Tongue (tissue), 2 donors: Measurements from ENCODE around the gene UBE4A. TPM values are rescaled to one million over a fixed set of nuclear protein-coding genes. Genes with fewer than 3 reads are reported as not detected.
A peak's percentile ranks its signal among the peaks of the same experiment; 100 is the strongest.
"Not testable (repeated sequence)": the region's sequence is repeated elsewhere in the genome, so short reads cannot be mapped to it uniquely, and the experiment has no call there.

Experiments
- DNase-seq: peaks from one replicate; pipeline ENCODE4 v3.0.0-alpha.2; 2015
- total RNA-seq: library from RNA; depleted of rRNA; stranded (reverse); fragments of >200 nt; gene quantifications from one replicate; pipeline ENCODE4 v1.2.3, GENCODE V29; 2014

Gene UBE4A
- total RNA-seq, 1 donor from 2014 or later, result 34.8 TPM

DNA sequence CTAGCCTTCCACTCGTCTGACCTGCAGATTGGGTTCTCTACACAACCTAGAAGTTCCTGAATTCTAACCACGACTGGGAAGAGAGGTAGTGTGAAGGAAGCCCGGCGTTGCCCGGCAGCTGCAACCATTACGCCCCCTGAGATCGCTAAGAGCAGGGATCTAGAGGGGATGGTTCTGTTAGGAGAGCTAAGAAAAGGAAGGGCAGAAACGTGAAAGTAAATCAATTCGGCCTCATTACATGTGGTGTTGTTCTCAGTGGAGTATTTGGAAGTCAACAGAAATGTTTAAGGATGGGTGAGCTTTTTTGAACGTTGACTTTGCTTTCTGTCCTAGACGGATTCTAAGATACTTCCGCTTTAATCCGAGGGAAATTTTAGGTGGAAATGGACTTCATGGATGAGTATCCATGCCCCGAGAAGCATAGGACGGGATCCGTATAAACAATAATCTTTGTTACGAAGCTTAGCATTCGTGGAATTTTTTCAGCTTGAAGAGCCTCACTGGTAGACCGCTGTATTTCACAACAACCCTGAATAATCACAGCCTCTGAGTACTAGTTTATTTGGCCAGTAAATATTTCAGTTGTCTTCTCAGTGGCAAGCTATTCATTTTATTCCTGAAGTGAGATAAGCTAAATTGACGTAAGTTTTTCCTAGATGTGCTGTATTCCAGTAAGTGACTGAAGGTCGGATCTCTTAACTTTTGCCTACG lies 42.6 kb downstream of the UBE4A start:
- no peak for DNase-seq

DNA sequence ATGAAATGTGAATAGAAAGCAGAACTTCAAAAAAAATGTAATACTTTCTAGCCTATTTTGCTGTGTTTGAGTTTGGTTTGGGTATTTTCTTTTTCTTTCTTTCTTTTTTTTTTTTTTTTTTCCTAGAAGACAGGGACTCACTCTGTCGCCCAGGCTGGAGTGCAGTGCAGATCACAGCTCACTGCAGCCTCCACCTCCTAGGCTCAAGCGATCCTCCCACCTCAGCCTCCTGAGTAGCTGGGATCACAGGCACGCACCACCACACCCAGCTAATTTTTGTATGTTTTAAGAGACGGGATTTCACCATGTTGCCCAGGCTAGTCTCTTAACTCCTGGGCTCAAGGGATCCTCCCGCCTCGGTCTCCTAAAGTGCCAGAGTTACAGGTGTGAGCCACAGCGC lies 43.2 kb downstream of the UBE4A start:
- DNase-seq, result not testable (repeated sequence)

DNA sequence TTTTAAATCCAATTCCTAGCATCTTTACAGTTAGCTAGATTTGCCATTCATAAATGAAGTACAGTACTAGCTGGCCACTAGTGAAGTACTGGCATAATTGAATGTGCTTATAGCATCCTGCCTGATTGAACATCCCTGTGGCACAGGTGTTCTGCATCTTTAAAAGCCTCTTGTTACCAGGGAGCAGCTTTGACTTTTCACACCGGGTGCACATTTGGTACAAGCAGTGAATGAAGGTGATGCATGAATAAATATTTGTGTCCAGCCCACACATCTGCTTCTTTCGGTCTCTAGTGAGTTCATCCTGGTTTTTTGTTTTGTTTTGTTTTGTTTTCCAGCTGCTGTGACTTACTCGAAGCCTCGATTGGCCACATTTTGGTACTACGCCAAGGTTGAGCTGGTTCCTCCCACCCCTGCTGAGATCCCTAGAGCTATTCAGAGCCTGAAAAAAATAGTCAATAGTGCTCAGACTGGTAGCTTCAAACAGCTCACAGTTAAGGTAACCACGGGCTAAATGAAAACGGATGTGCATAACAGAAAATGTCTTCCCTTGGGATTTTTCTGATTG lies 47.3 kb downstream of the UBE4A start:
- DNase-seq, result no peak

DNA sequence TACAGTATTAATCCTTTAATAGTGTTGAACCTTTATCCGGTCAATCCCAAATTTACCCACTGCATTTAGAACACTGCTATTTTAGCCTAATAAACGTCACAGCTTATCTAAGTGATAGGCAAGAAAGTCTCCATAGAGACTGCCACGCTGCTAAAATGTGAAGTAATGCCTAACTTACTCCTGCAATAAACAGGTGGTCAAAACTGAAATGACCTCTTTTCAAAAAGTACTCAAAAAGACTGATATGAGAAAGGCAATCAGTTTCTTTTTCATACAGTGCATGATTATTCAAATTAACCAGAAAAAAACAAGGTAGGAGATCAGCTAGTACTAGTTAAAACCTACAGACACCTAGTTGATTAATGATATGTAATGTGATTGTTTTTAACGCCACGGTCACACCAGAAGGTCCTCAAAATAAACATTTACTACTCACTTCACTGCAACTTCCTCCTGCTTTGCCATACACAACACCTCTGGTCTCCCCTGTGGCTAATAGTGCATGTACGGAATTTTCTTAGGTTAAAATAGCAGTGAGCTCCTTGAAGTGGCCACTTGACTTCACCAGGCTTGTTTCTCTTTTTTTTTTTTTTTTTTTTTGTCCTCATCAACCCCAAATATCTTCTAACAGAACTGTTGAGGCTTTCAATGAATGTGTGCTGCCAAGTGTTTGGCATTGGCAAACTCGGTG lies 50.8 kb downstream of the UBE4A start:
- DNase-seq, result no peak

DNA sequence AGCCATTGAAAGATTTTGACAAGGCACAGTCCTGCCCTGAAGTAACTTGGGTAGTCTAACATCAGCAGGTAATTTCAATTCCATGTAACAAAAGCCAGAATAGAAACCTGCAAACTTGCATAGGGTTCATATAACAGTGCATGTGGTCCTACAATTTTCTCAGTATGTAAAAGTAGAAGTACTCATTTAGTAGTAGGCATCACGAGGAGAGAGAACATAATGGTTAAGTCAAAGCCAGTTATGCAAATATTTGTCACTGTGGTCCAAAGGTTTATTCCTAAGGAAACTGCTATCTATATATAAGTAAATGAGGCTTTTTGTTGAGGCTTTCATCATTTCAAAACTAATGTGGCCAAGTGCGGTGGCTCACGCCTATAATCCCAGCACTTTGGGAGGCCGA lies 52.1 kb downstream of the UBE4A start:
- DNase-seq, result no peak

DNA sequence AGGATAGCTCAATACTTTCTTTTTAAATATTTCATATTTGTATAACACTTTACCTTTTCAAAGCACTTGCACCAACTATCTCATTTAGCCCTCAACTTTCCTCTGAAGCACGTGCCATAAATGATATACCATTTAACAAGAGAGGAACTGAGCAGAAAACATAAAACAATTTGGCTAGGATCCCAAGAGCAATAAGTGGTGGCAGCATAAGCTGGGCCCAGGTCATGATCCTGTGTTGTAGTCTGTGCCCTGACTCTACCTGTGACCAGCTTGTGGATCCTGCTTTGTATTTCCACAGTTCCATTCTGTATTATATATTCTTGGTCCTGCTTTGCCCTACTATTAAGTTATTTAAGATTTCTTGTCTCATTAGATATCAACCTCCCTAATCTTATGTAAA lies 53.5 kb downstream of the UBE4A start:
- DNase-seq, result no peak

DNA sequence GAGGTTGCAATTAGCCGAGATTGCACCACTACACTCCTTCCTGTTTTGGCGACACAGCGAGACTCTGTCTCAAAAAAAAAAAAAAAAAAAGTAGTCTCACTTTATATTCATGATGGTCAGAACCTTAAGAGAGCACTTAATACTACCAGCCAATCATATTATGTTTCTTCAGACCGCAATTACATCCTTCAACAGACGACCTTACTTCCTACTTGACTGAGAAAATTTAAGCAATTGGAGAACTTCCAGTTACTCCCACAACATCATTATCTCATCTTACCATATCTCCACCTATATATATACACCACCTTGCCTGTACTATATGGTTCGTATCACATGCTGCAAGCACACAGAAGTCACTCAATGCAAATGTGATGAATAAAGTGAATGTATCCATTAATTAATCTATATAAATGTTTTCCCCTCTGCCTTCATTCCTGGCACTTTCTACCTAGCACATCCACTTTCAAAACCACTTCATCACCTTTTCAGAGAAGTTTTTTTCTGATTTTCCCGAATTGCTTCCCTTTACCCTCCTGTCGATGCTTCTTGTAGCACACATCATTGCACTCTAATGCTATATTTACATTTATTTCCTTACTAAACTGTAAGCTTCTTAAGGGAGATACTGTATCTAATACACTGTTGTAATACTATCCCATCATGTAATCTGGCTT lies 55.8 kb downstream of the UBE4A start:
- DNase-seq, result no peak

DNA sequence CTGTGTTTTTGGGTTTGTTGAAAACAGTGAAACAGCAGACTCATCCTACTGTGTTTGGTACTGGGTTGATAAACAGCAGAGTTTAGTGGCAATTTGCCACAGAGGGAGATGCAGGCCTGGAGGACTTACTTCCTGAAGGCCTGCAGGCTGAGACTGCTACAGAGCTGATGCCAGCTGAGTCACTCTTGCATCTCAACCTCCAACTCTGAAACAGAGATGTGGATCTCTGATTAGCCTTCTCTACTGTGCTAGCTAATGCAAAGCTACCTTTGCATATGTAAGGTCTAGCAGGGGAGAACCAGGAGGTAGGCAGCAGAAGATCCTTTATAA lies 56.3 kb downstream of the UBE4A start:
- no peak for DNase-seq

DNA sequence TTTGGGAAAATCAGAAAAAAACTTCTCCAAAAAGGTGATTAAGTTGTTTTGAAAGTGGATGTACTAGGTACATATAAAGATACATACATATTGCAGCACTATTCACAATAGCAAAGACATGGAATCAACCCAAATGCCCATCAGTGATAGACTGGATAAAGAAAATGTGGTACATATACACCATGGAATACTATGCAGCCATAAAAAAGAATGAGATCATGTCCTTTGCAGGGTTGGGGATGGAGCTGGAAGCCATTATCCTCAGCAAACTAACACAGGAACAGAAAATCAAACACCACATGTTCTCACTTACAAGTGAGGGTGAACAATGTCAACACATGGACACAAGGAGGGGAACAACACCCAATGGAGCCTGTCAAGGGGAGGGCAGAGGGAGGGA lies 57.5 kb downstream of the UBE4A start:
- DNase-seq, result not testable (repeated sequence)

DNA sequence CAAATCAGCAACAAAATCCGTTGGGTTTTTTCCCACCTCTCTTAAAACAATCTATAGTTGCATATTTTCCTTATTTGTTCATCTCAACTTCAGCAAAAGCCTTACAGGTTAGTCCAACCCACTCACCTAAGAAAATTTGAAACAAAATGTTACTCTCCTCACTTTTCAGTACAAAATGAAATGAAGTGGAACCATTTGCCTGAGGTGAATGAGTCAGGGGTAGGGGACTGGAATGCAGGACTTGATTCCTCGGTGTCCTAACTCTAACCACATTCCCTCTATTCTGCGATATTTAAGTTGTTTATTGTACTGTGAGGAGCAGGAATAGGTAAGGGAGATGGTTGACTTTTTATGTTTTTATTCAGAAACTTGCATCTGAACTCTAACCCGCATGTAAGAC lies 58.4 kb downstream of the UBE4A start:
- DNase-seq, result no peak

DNA sequence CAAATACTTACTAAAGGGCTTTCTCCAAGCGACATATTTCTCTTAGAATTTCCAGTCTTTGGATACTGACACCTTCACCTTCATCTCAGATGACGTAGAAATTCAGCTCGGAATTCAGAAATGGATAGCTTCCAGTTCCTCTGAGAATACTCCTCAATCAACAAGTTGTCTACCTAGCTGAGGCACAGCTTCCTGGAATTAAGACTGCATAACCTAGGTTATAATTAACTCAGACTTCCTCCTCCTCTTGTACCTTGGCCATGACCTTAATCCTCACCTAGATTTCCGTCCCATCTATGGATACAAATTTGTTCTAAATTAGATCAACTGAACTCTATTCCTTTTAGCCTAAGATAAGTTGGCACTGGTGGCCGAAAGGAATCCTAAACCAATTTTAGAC lies 59.4 kb downstream of the UBE4A start:
- no peak for DNase-seq

DNA sequence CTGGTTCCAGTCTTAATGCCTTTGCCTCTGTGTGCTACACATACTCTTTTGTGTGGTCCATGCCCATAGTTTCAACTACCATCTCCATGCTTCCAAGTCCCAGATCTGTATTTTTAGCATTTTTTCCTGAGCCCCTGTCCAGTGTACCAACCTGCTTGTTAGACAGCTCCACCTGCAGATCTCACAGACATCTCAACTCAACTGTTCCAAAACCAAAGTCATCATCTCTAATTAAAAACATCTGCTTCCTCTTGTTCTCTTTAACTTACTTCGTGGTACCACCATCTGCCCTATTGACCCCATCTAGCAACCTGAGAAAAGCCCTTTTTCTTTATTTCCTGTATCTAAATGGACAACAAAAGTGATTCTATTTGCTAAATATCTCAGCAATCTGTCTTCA lies 68.3 kb downstream of the UBE4A start:
- no peak for DNase-seq

DNA sequence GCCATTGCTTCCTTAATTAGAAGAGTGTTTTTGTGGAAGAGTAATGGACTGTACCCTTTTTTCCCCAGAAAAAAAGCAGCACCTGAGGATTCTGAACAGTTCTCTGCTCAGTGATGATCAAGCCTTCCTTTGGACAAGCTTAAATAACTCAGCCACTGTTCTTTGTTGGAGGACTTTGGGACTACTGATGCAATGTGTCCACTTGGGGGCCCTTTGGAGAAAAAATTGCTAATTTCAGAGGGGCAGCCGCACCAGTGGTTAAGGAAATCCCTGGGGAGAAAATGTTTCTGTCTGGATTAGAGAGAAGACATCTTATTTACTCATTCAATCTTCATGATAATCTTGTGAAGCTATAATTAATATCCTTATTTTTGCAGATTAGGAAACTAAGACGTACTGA lies 71.6 kb downstream of the UBE4A start:
- DNase-seq, result no peak

DNA sequence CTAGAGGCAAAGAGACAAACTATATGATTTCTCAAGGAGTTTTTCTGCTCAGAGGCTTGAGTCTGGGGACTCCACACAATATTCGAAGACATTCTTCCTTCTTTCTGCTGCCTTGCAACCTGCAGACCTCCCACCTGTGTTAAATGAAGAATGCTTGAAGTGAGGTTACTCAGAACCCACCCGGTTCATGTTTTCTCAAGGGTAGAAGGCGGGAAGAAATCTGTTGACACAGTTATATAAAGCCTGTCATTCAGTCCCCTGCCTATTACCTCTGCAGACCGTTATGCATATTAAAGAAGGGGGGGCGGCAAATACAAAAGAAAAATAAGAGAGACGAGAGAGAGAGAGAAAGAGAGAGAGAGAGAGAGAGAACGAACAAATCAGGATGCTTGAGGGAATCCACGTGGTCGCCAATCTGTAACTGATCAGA lies 74.7 kb downstream of the UBE4A start:
- DNase-seq, result no peak

DNA sequence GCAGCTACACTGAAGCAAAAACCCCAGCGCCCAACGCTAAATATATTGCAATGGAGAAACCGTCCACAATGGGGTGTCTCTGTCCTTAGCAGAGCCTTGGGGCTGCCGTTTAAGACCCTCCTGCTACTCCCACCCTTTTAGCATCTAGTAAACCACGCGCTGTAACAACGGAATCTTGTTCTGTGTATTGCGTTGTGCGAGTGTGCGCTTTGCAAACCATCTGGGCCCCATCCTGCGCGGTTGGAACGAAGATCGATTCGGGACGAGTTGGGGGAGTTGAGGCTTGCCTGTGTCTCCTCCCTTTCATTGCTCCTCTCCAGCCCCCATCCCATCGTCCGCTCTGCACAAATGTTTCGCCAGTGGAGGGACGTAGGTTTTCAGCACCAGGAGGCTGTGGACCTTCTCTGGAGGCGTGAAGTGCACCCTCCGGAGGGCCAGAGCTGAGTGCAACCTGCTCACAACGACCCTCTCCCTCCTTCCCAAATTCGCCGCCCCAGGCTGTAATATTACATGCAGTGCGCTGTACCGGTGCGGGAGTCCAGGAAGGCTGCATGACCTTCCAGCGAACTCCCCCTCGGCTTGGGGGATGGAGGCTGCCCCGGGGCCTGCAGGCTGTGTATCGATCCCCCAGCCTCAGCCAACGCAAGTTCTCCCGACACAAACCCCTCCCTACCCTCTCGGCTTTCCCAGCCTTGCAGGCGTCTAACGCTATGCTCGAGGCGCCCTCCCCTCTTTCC lies 75.3 kb downstream of the UBE4A start:
- peak; percentile 66 for DNase-seq

DNA sequence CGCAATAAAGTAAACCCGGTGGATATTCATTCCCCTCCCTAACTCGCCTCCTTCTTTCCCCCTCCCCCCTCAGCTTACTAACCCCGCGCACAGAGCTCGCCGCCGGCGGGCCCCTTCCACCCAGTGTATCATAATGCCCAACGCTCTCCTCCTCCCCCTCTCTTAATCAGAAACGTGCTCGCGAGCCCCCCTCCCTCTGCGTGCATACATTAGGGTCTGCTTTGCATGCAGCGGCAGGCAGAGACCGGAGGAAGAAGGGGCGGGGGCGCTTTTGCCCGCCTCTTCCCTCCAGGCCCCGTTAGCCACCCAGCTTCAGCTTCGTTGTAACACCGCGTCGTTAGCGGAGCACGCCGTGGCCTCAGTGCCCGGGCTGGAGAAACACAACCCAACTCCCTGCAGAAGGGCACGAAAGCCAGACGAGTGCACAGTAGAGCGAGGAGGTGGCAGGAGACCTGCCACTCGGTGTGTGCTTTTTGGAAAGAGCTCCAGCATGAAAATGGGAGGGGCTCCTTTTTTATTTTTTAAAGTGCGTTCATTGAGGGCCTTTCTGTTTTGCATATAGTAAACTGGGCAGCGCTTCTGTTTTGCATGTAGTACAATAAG lies 76.0 kb downstream of the UBE4A start:
- peak; percentile 80 for DNase-seq

DNA sequence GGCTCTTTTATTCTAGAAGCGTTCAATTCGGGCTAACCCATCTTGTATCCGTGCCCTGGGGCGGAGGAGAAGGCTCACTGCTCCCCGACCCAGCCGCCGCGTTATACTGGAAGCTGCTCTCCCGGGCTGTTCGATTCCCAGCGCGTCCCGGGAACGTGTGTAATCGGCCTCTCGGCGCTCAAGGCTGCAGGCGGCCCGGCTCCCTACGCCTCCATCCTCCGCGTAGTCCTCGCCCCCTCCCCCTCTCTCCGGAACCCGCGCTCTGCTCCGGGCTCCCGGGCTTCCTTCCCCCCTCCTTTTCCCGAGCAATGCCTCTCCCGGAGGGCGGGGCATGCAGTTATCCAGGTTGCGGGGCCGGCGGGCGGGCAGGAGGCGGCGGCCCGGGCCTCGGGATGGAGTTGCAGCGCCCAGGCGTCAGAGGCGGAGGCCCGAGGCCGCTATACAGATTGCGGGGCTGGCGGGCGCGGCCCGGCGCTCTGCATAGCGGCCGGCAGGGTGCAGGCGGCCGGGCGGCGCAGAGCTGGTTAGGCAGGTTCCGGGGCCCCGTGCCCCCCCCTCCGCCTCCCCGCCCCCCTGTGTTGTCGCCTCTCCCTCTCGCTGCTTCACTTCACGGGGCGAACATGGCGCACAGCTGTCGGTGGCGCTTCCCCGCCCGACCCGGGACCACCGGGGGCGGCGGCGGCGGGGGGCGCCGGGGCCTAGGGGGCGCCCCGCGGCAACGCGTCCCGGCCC lies 76.7 kb downstream of the UBE4A start, which contains the start of gene KMT2A:
Gene KMT2A, plus strand, starts transcription at position 600 of the 732 bp plus-strand sequence. Its CDS starts 21 bp downstream, at position 621.
- peak; percentile 99 for DNase-seq

DNA sequence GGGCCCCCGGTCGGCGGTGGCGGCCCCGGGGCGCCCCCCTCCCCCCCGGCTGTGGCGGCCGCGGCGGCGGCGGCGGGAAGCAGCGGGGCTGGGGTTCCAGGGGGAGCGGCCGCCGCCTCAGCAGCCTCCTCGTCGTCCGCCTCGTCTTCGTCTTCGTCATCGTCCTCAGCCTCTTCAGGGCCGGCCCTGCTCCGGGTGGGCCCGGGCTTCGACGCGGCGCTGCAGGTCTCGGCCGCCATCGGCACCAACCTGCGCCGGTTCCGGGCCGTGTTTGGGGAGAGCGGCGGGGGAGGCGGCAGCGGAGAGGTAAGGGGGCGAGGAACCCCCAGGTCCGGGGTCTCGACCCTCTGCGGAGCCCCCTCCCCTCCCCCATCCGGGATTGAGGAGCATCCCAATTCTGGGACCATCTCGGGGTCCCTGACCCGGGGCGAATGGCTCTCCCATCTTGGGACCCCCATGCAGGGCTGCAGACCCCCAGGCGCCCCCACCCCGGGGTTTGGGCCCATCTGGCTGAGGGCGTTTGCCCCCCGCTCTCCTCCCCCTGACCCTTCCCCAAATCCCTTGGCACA lies 77.3 kb downstream of the UBE4A start:
- DNase-seq, result peak; percentile 22

DNA sequence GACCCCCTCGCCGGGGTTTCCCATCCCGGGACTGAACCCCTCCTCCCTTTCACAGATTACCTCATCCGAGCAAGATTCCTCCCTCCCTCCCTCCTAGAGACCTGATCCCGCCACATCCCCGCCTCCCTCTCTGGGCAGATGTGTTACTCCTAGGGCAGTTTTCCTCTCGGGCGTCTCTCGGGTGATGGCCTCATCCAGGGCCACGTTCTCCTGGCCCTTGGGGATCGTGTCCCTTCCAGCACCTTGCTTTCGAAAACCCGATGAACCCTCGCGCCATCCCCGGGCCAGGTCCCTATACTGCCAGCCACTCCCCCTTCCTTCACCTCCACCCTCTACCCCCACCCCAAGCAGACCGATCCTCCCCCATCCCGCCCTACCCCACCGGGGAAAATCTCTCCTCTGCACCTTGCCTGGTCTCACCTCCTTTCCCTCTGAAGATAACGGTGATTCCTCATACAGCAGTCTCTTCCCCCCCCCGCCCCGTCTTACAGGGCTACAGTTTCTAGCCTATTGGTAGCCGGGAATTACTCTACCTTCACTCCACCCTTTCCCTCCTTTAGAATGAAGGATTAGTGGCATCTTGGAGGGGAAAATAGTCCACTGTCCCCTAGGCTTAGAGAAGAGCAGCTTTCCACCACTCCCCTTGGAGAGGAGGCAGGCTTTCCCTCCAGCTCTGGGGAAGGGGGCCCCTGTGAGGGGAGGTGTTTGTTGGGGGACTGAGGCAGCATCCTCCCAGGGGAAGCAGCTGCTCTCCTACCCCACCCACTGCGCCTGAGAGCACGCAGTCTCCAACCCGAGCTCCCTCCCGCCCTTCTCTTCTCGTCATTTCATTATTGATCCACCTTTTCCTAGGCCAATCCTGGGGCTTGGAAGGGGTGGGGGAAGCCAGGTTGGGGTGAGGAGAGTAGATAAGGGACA lies 78.1 kb downstream of the UBE4A start:
- DNase-seq, result peak; percentile 71
